Stimulated activated CD4-positive, alpha-beta T cell treated with anti-CD3 and anti-CD28 coated beads, Interleukin-2, amount 100 ng/mL, for 24 hours (primary cell): ENCODE results near the gene DHX38.

Experiments
- DNase-seq, 2 donors: peaks; one replicate each; pipeline ENCODE4 v3.0.0-alpha.2; 2020

The DHX38 gene

GRCh38 chr16:72084445-72084844 lies 9.2 kb upstream of the DHX38 start:
- DNase-seq, result no peak

GRCh38 chr16:72085002-72085401 lies 8.6 kb upstream of the DHX38 start:
- DNase-seq, result no peak

- no peak for DNase-seq
Observed at GRCh38 chr16:72091217-72091616, 2.4 kb upstream of the DHX38 start.

GRCh38 chr16:72092832-72093447 lies 707 bp upstream of the DHX38 start:
- DNase-seq, result peak; percentile 10 to 22

GRCh38 chr16:72094266-72094610 lies 591 bp downstream of the DHX38 start:
- DNase-seq, result peak; percentile 22 to 64

- no peak for DNase-seq
Observed at GRCh38 chr16:72098936-72099335, 5.3 kb downstream of the DHX38 start.

- DNase-seq, result peak; percentile 39 to 42
Observed at GRCh38 chr16:72099377-72099818, 5.8 kb downstream of the DHX38 start.

- no peak for DNase-seq
Observed at GRCh38 chr16:72101195-72101594, 7.5 kb downstream of the DHX38 start.

GRCh38 chr16:72104905-72105304 lies 11.3 kb downstream of the DHX38 start:
- no peak for DNase-seq

- no peak for DNase-seq
Observed at GRCh38 chr16:72105978-72106377, 12.3 kb downstream of the DHX38 start.

- DNase-seq, result no peak
Observed at GRCh38 chr16:72107371-72107770, 13.7 kb downstream of the DHX38 start.

GRCh38 chr16:72108353-72109102 lies 14.9 kb downstream of the DHX38 start:
- no peak for DNase-seq

- DNase-seq, result no peak
Observed at GRCh38 chr16:72109300-72109699, 15.7 kb downstream of the DHX38 start.

GRCh38 chr16:72109966-72110530 lies 16.4 kb downstream of the DHX38 start:
- DNase-seq, result no peak

GRCh38 chr16:72110662-72111615 lies 17.3 kb downstream of the DHX38 start:
- DNase-seq, result no peak

GRCh38 chr16:72111657-72112451 lies 18.2 kb downstream of the DHX38 start:
- DNase-seq, result no peak

GRCh38 chr16:72112452-72112792 lies 18.8 kb downstream of the DHX38 start:
- no peak for DNase-seq

- DNase-seq, result no peak
Observed at GRCh38 chr16:72112906-72113615, 19.4 kb downstream of the DHX38 start.

- DNase-seq, result no peak
Observed at GRCh38 chr16:72113616-72113945, 19.9 kb downstream of the DHX38 start.

- DNase-seq, result no peak
Observed at GRCh38 chr16:72120026-72120425, 26.4 kb downstream of the DHX38 start.

GRCh38 chr16:72122308-72122707 lies 28.7 kb downstream of the DHX38 start:
- DNase-seq, result no peak

GRCh38 chr16:72122916-72123315 lies 29.3 kb downstream of the DHX38 start:
- no peak for DNase-seq
